ENCODE results near the gene SERINC4.
A peak's percentile ranks its signal among the peaks of the same experiment; 100 is the strongest.

The SERINC4 gene

GRCh38 chr15:43793647-43794046, 6.4 kb downstream of the SERINC4 start:
- TF ChIP-seq CTCF (IDR thresholded peaks at IDR 0.05; ENCODE audit: low read depth, low read length, missing control alignments): no peak
- no peak for DNase-seq (ENCODE audit: low read depth)
- peak overlapping the region; percentile 82 for H3K4me3 ChIP-seq (ENCODE audit: low read depth, low read length)

GRCh38 chr15:43792761-43793476, 7.1 kb downstream of the SERINC4 start:
- no peak for TF ChIP-seq CTCF (IDR thresholded peaks at IDR 0.05; ENCODE audit: low read depth, low read length, missing control alignments)
- DNase-seq (ENCODE audit: low read depth): no peak

GRCh38 chr15:43791993-43792760, 7.8 kb downstream of the SERINC4 start, which contains the start of gene SERF2:
SERF2 (plus strand) TSS chr15:43792320; CDS start chr15:43792377, 57 bp downstream.
- peak; percentile 98 for DNase-seq (ENCODE audit: low read depth)
- no peak for TF ChIP-seq CTCF (IDR thresholded peaks at IDR 0.05; ENCODE audit: low read depth, low read length, missing control alignments)

More at GRCh38 chr15:43792761-43793476, 7.1 kb downstream of the SERINC4 start:
- H3K4me3 ChIP-seq (ENCODE audit: low read depth, low read length): peak overlapping the region; percentile 82

GRCh38 chr15:43789409-43789808, 10.6 kb downstream of the SERINC4 start:
- no peak for DNase-seq (ENCODE audit: low read depth)
- no peak for TF ChIP-seq CTCF (IDR thresholded peaks at IDR 0.05; ENCODE audit: low read depth, low read length, missing control alignments)
- H3K4me3 ChIP-seq (ENCODE audit: low read depth, low read length): peak overlapping the region; percentile 24; the same call in 1 of the 2 replicates

More at GRCh38 chr15:43791993-43792760, 7.8 kb downstream of the SERINC4 start, which contains the start of gene SERF2:
- peak within 1 kb of the TSS; percentile 82 for H3K4me3 ChIP-seq (ENCODE audit: low read depth, low read length)

- DNase-seq (ENCODE audit: low read depth): no peak
- no peak for TF ChIP-seq CTCF (IDR thresholded peaks at IDR 0.05; ENCODE audit: low read depth, low read length, missing control alignments)
- H3K4me3 ChIP-seq (ENCODE audit: low read depth, low read length): no peak overlapping the region
Observed at GRCh38 chr15:43779016-43779415, 21.0 kb downstream of the SERINC4 start.

- peak overlapping the region; percentile 48 for H3K4me3 ChIP-seq (ENCODE audit: low read depth, low read length)
- peak; percentile 84 for TF ChIP-seq CTCF (IDR thresholded peaks at IDR 0.05; ENCODE audit: low read depth, low read length, missing control alignments)
- DNase-seq (ENCODE audit: low read depth): peak; percentile 69
Observed at GRCh38 chr15:43777267-43777914, 22.6 kb downstream of the SERINC4 start.
